OCI-LY1 (cell line): ENCODE measurements around the gene TBX5.

Experiments
- H2AFZ ChIP-seq: fragments of 200-600 bp; sonication (generic), shearing (Covaris generic); 2 replicates; pipeline ENCODE4 v1.6.0; 2014; ENCODE audit warnings: antibody characterized with exemption, mild to moderate bottlenecking, low read length
- H3F3A ChIP-seq: fragments of 200-600 bp; sonication (generic), shearing (Covaris generic); 2 replicates; pipeline ENCODE4 v1.6.0; 2014; ENCODE audit warnings: mild to moderate bottlenecking, antibody characterized with exemption, low read length, moderate library complexity; ENCODE audit not compliant: insufficient read depth
- H3K27ac ChIP-seq: fragments of 200-600 bp; sonication (generic); 2 replicates; pipeline ENCODE4 v1.5.1; 2014; ENCODE audit warnings: low read length, mixed run types, mild to moderate bottlenecking, low read depth; ENCODE audit not compliant: poor library complexity, severe bottlenecking
- H3K27me3 ChIP-seq: fragments of 200-600 bp; sonication (generic); 2 replicates; pipeline ENCODE4 v1.6.0; 2014; ENCODE audit warnings: antibody characterized with exemption, mild to moderate bottlenecking, low read length, moderate library complexity; ENCODE audit not compliant: insufficient read depth
- H3K36me3 ChIP-seq: fragments of 200-600 bp; sonication (generic); 2 replicates; pipeline ENCODE4 v1.6.1; 2014; ENCODE audit warnings: mild to moderate bottlenecking, antibody characterized with exemption, low read length, moderate library complexity, mixed read lengths; ENCODE audit not compliant: insufficient read depth
- H3K4me1 ChIP-seq: fragments of 200-600 bp; sonication (generic); 2 replicates; pipeline ENCODE4 v1.5.1; 2014; ENCODE audit warnings: mild to moderate bottlenecking, low read length, moderate library complexity; ENCODE audit not compliant: insufficient read depth, severe bottlenecking
- H3K4me2 ChIP-seq: fragments of 200-600 bp; sonication (generic), shearing (Covaris generic); 2 replicates; pipeline ENCODE4 v1.6.1; 2014; ENCODE audit warnings: low read length
- H3K4me3 ChIP-seq: fragments of 200-600 bp; sonication (generic); 2 replicates; pipeline ENCODE4 v1.5.1; 2014; ENCODE audit warnings: low read length, low read depth, mild to moderate bottlenecking, mixed read lengths; ENCODE audit not compliant: poor library complexity, severe bottlenecking
- H3K79me2 ChIP-seq: fragments of 200-600 bp; shearing (Covaris generic); 2 replicates; pipeline ENCODE4 v1.6.1; 2016; ENCODE audit warnings: mixed run types, low read length, mixed read lengths; ENCODE audit not compliant: insufficient read depth
- H3K9ac ChIP-seq: fragments of 200-600 bp; sonication (generic), shearing (Covaris generic); 2 replicates; pipeline ENCODE4 v1.6.1; 2014; ENCODE audit warnings: mild to moderate bottlenecking, low read length, mixed read lengths
- H3K9me2 ChIP-seq: fragments of 200-600 bp; sonication (generic), shearing (Covaris generic); 2 replicates; pipeline ENCODE4 v1.6.1; 2014; ENCODE audit warnings: low read depth, mild to moderate bottlenecking, low read length, mixed read lengths
- H3K9me3 ChIP-seq: fragments of 200-600 bp; shearing (Covaris generic); 2 replicates; pipeline ENCODE4 v1.6.1; 2014; ENCODE audit warnings: low read length, mixed read lengths
- H4K20me1 ChIP-seq: fragments of 200-600 bp; sonication (generic), shearing (Covaris generic); 2 replicates; pipeline ENCODE4 v1.6.0; 2016; ENCODE audit warnings: mild to moderate bottlenecking, low read length; ENCODE audit not compliant: insufficient read depth
- EZH2 ChIP-seq: fragments of 200-600 bp; sonication (generic), shearing (Covaris generic); IDR thresholded peaks from 2 replicates; pipeline ENCODE4 v1.8.0; 2017; ENCODE audit warnings: borderline replicate concordance, mixed run types, mild to moderate bottlenecking, antibody characterized with exemption, low read length, moderate library complexity, mixed read lengths
- TF ChIP-seq, protein P1 (sequence below): fragments of 200-600 bp; sonication (generic), shearing (Covaris generic); IDR thresholded peaks from 2 replicates; pipeline ENCODE4 v1.5.1; 2017; ENCODE audit warnings: mild to moderate bottlenecking, antibody characterized with exemption, low read length, moderate library complexity, mixed read lengths

TBX5 gene

DNA sequence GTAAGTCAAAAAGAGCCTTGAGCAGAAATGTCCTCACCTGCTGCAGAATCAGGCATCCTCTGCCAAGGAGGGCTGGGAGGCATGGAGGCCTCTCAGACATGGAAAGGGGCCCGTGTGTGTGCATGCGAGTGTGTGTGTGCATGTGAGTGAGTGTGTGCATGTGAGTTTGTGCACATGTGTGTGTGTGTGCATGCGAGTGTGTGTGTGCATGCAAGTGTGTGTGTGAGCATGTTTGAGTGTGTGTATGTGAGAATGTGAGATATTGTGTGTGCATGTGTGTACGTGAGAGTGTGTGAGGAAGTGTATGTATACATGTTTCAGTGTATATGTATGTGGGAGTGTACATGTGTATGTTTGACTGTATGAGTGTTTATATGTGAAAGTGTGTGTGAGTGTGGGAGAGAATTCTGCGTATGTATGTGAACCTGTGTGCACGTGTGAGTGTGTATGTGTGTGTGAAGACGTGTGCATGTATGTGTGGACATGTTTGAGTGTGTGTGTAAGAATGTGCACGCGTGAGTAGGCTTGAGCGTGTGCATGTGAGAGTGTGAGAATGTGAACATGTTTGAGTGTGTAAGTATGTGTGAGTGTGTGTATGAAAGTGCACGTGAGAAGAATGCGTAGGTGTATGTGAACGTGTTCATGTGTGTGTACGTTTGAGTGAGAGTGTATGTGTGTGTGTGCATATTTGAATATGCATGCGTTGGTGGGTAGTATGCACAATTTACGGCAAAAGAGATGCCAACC, 90.8 kb downstream of the TBX5 start:
- H3K4me1 ChIP-seq: no peaks in the 10 kb centered on the region
- no peak for TF ChIP-seq EZH2
- TF ChIP-seq, protein P1, sequence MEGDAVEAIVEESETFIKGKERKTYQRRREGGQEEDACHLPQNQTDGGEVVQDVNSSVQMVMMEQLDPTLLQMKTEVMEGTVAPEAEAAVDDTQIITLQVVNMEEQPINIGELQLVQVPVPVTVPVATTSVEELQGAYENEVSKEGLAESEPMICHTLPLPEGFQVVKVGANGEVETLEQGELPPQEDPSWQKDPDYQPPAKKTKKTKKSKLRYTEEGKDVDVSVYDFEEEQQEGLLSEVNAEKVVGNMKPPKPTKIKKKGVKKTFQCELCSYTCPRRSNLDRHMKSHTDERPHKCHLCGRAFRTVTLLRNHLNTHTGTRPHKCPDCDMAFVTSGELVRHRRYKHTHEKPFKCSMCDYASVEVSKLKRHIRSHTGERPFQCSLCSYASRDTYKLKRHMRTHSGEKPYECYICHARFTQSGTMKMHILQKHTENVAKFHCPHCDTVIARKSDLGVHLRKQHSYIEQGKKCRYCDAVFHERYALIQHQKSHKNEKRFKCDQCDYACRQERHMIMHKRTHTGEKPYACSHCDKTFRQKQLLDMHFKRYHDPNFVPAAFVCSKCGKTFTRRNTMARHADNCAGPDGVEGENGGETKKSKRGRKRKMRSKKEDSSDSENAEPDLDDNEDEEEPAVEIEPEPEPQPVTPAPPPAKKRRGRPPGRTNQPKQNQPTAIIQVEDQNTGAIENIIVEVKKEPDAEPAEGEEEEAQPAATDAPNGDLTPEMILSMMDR: no peak
- no peaks in the 10 kb centered on the region for H3F3A ChIP-seq
- H3K9me3 ChIP-seq: no peaks in the 10 kb centered on the region
- H3K4me2 ChIP-seq: no peak overlapping the region
- H3K36me3 ChIP-seq: no peaks in the 10 kb centered on the region
- no peaks in the 10 kb centered on the region for H4K20me1 ChIP-seq
- no peaks in the 10 kb centered on the region for H3K9me2 ChIP-seq
- H3K27ac ChIP-seq: no peak overlapping the region
- no peaks in the 10 kb centered on the region for H3K27me3 ChIP-seq
- H3K9ac ChIP-seq: no peak overlapping the region
- H2AFZ ChIP-seq: no peak overlapping the region
- no peaks in the 10 kb centered on the region for H3K79me2 ChIP-seq
- no peak overlapping the region for H3K4me3 ChIP-seq

GRCh38 chr12:114314403-114314802, 91.5 kb downstream of the TBX5 start:
- H3K27ac ChIP-seq: no peak overlapping the region
- no peaks in the 10 kb centered on the region for H3K9me2 ChIP-seq
- H3K4me3 ChIP-seq: no peak overlapping the region
- H3K79me2 ChIP-seq: no peaks in the 10 kb centered on the region
- H3K9ac ChIP-seq: no peak overlapping the region
- no peak overlapping the region for H2AFZ ChIP-seq
- H3K36me3 ChIP-seq: no peaks in the 10 kb centered on the region
- no peaks in the 10 kb centered on the region for H3F3A ChIP-seq
- no peaks in the 10 kb centered on the region for H3K9me3 ChIP-seq
- no peak overlapping the region for H3K4me2 ChIP-seq
- H3K4me1 ChIP-seq: no peaks in the 10 kb centered on the region
- TF ChIP-seq, protein P1: no peak
- no peak for TF ChIP-seq EZH2
- H4K20me1 ChIP-seq: no peaks in the 10 kb centered on the region
- H3K27me3 ChIP-seq: no peaks in the 10 kb centered on the region

- no peak overlapping the region for H2AFZ ChIP-seq
- no peaks in the 10 kb centered on the region for H3F3A ChIP-seq
- no peak overlapping the region for H3K27ac ChIP-seq
- no peaks in the 10 kb centered on the region for H3K9me3 ChIP-seq
- no peaks in the 10 kb centered on the region for H3K36me3 ChIP-seq
- no peaks in the 10 kb centered on the region for H3K4me1 ChIP-seq
- no peak overlapping the region for H3K9ac ChIP-seq
- H3K79me2 ChIP-seq: no peaks in the 10 kb centered on the region
- H3K9me2 ChIP-seq: no peaks in the 10 kb centered on the region
- H3K4me3 ChIP-seq: no peak overlapping the region
- H4K20me1 ChIP-seq: no peaks in the 10 kb centered on the region
- no peak overlapping the region for H3K4me2 ChIP-seq
- no peaks in the 10 kb centered on the region for H3K27me3 ChIP-seq
- no peak for TF ChIP-seq EZH2
- TF ChIP-seq, protein P1: no peak
Measured at GRCh38 chr12:114313910-114314309, 92.0 kb downstream of the TBX5 start.
